Measurements from ENCODE around the gene DISP1.

Gene DISP1

DNA sequence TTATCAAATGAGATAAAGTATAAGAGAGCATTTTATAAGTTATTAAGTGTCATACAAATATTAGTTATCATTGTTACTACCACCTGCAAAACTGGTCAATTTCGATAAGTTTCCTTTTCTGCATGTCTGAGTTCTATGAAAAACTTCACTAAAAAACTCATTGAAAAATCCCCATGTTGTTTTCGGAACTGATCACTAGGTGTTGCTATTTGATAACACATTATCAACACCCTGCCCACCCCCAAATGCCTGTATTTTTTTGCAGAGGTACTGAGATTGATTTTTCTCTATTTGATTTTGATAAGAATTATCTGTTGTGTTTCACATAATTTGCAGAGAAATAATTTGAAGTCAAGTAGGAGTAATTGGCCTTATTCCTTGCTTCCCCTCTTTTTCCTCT, 22.1 kb upstream of the DISP1 start:
- Histone ChIP-seq H3K27ac (ENCODE audit: low read length, poor library complexity, severe bottlenecking) (no peak overlapping the region), H4K91ac (ENCODE audit: low read length) (no peak overlapping the region), H2BK120ac (ENCODE audit: low read depth, low read length) (no peak overlapping the region), H2BK12ac (ENCODE audit: low read length in 2 of 2) (no peak overlapping the region), H2AK5ac (ENCODE audit: low read length, severe bottlenecking) (no peak overlapping the region), H3K23ac (ENCODE audit: low read length in 2 of 2) (no peak overlapping the region), H3K4me3 (ENCODE audit: insufficient read depth in 1 of 2, low read depth in 1 of 2, low read length in 2 of 2) (no peak overlapping the region), H2BK15ac (ENCODE audit: low read depth, poor library complexity, severe bottlenecking) (no peak overlapping the region), H3K9ac (ENCODE audit: low read length) (no peak overlapping the region), H3K4me2 (ENCODE audit: low read length, poor library complexity, severe bottlenecking) (no peak overlapping the region), H3K79me1 (replicated peaks; ENCODE audit: low read length, poor library complexity, severe bottlenecking) (no peaks in the 10 kb centered on the region), H2BK5ac (ENCODE audit: low read depth, low read length, poor library complexity, severe bottlenecking) (no peak overlapping the region), H4K8ac (ENCODE audit: low read length) (no peak overlapping the region), H3K4me1 (ENCODE audit: control insufficient read depth, insufficient read depth, low read depth, low read length) (no peaks in the 10 kb centered on the region), H2AFZ (ENCODE audit: low read depth, low read length) (no peak overlapping the region), H3K4ac (ENCODE audit: low read depth in 1 of 2, low read length in 2 of 2) (no peak overlapping the region), H3K18ac (ENCODE audit: low read depth in 1 of 2, low read length in 2 of 2) (no peak overlapping the region), H3K36me3 (ENCODE audit: control insufficient read depth in 1 of 2, insufficient read depth in 2 of 2, low read depth in 1 of 2, low read length in 2 of 2) (no peaks in the 10 kb centered on the region), H3K27me3 (ENCODE audit: control insufficient read depth in 1 of 2, insufficient read depth in 1 of 2, low read length in 2 of 2) (no peaks in the 10 kb centered on the region), H3K9me3 (ENCODE audit: control insufficient read depth, low read length) (no peaks in the 10 kb centered on the region), H3K14ac (ENCODE audit: low read length in 2 of 2) (no peak overlapping the region)
- peak; percentile 26 for DNase-seq
- WGBS = 0% methylated on average over 1 of the region's 2 CpGs

DNA sequence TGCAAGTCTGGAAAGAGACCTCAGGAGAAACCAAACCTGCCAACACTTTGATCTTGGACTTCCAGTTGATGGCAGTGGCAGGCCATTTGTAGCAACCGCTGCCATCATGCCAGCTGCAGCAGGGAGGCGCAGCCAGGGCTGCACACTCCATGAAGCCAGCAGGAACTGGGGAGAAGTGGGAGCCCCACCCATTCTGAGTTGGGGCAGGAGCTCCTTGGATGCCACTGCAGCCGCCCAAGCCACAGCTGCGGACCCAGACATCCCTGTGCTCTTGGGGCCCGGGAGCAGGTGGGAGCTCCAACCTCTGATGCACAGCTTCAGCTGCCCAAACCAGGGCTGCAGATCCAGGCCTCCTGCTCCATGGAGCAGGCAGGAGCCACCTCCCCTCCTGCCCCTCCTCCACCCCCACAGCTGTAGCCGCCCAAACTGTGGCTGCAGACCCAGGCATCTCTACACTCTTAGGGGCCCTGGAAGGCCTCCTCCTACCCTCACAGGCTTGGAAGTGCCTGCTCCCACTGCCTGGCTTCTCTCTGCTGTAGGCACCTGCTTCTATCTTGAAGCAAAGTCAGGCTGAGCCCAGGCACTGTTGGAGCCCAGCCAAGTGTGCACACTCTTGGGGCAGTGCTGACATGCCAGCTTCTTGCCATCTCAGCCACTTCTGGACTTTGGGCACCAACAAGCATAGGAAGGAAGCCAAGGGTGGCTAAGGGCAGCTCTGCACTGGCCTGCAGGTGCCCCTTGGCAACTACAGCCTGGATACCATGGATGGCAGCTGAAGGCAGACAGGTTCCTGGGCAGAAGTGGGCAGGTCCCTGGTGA, 20.0 kb upstream of the DISP1 start:
- no peak for DNase-seq
- Histone ChIP-seq H2BK12ac (ENCODE audit: low read length in 2 of 2) (no peak overlapping the region), H3K18ac (ENCODE audit: low read depth in 1 of 2, low read length in 2 of 2) (no peak overlapping the region), H3K4me3 (ENCODE audit: insufficient read depth in 1 of 2, low read depth in 1 of 2, low read length in 2 of 2) (peak overlapping the region in 1 of 2 experiments; percentile 20), H3K4ac (ENCODE audit: low read depth in 1 of 2, low read length in 2 of 2) (no peak overlapping the region), H3K36me3 (ENCODE audit: control insufficient read depth in 1 of 2, insufficient read depth in 2 of 2, low read depth in 1 of 2, low read length in 2 of 2) (no peaks in the 10 kb centered on the region), H3K23ac (ENCODE audit: low read length in 2 of 2) (no peak overlapping the region), H2BK120ac (ENCODE audit: low read depth, low read length) (no peak overlapping the region), H2AFZ (ENCODE audit: low read depth, low read length) (no peak overlapping the region), H3K9me3 (ENCODE audit: control insufficient read depth, low read length) (no peaks in the 10 kb centered on the region), H3K27ac (ENCODE audit: low read length, poor library complexity, severe bottlenecking) (no peak overlapping the region), H4K91ac (ENCODE audit: low read length) (no peak overlapping the region), H4K8ac (ENCODE audit: low read length) (no peak overlapping the region), H3K79me1 (replicated peaks; ENCODE audit: low read length, poor library complexity, severe bottlenecking) (no peaks in the 10 kb centered on the region), H3K4me1 (ENCODE audit: control insufficient read depth, insufficient read depth, low read depth, low read length) (peaks cover 3% of the 10 kb centered on the region), H3K9ac (ENCODE audit: low read length) (no peak overlapping the region), H3K14ac (ENCODE audit: low read length in 2 of 2) (no peak overlapping the region), H2BK5ac (ENCODE audit: low read depth, low read length, poor library complexity, severe bottlenecking) (no peak overlapping the region), H3K27me3 (ENCODE audit: control insufficient read depth in 1 of 2, insufficient read depth in 1 of 2, low read length in 2 of 2) (no peaks in the 10 kb centered on the region), H3K4me2 (ENCODE audit: low read length, poor library complexity, severe bottlenecking) (no peak overlapping the region), H2BK15ac (ENCODE audit: low read depth, poor library complexity, severe bottlenecking) (no peak overlapping the region), H2AK5ac (ENCODE audit: low read length, severe bottlenecking) (no peak overlapping the region)
- WGBS = 97% methylated on average over 6 of the region's 6 CpGs

DNA sequence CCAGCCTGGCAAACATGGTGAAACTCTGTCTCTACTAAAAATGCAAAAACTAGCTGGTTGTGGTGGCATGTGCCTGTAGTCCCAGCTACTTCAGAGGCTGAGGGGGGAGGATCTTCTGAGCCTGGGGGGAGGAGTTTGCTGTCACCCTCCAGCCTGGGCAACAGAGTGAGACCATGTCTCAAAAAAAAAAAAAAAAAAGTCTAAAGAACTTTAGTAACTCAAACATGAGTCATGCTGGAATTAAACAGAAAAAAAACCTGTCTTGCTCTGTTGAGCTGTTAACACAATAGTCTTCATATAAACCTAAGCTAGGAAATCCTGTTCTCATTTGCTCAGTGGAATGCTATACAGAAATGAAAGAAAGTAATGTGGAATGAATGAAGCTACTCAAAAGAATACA, 16.7 kb upstream of the DISP1 start:
- no peak overlapping the region for H2AK5ac ChIP-seq (ENCODE audit: low read length, severe bottlenecking)
- H3K23ac ChIP-seq (ENCODE audit: low read length in 2 of 2) = no peak overlapping the region
- H3K4me2 ChIP-seq (ENCODE audit: low read length, poor library complexity, severe bottlenecking) = no peak overlapping the region
- no peak overlapping the region for H3K27ac ChIP-seq (ENCODE audit: low read length, poor library complexity, severe bottlenecking)
- H3K9ac ChIP-seq (ENCODE audit: low read length) = no peak overlapping the region
- no peaks in the 10 kb centered on the region for H3K36me3 ChIP-seq (ENCODE audit: control insufficient read depth in 1 of 2, insufficient read depth in 2 of 2, low read depth in 1 of 2, low read length in 2 of 2)
- H2AFZ ChIP-seq (ENCODE audit: low read depth, low read length) = no peak overlapping the region
- no peak overlapping the region for H3K14ac ChIP-seq (ENCODE audit: low read length in 2 of 2)
- no peak overlapping the region for H4K91ac ChIP-seq (ENCODE audit: low read length)
- no peak overlapping the region for H3K18ac ChIP-seq (ENCODE audit: low read depth in 1 of 2, low read length in 2 of 2)
- H4K8ac ChIP-seq (ENCODE audit: low read length) = no peak overlapping the region
- no peak overlapping the region for H3K4ac ChIP-seq (ENCODE audit: low read depth in 1 of 2, low read length in 2 of 2)
- H3K79me1 ChIP-seq (replicated peaks; ENCODE audit: low read length, poor library complexity, severe bottlenecking) = no peaks in the 10 kb centered on the region
- H3K4me3 ChIP-seq (ENCODE audit: insufficient read depth in 1 of 2, low read depth in 1 of 2, low read length in 2 of 2) = no peak overlapping the region
- peak; percentile 64 for DNase-seq
- no peak overlapping the region for H2BK15ac ChIP-seq (ENCODE audit: low read depth, poor library complexity, severe bottlenecking)
- no peak overlapping the region for H2BK5ac ChIP-seq (ENCODE audit: low read depth, low read length, poor library complexity, severe bottlenecking)
- H3K9me3 ChIP-seq (ENCODE audit: control insufficient read depth, low read length) = no peaks in the 10 kb centered on the region
- no peak overlapping the region for H2BK120ac ChIP-seq (ENCODE audit: low read depth, low read length)
- H3K27me3 ChIP-seq (ENCODE audit: control insufficient read depth in 1 of 2, insufficient read depth in 1 of 2, low read length in 2 of 2) = no peaks in the 10 kb centered on the region
- H2BK12ac ChIP-seq (ENCODE audit: low read length in 2 of 2) = no peak overlapping the region
- peaks cover 3% of the 10 kb centered on the region for H3K4me1 ChIP-seq (ENCODE audit: control insufficient read depth, insufficient read depth, low read depth, low read length)

DNA sequence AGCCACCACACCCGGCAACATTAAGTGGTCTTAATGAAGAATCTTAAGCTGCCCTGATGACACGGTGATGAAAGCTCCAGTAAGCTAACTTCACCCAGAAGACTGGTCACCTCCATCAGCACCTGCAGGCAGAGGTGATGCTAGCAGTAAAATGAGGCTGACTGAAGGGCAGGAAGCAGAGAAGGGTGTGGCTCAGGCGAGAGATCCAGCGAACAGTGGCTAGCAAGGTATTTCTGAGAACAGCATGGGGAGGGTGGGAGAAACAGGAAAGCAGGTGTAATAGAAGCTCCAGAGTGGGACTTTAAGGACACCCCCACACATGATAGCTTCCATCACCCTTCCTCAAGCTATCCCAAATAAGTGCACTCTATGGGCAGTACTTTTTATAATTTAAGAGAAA, 15.9 kb upstream of the DISP1 start:
- no peak overlapping the region for H3K23ac ChIP-seq (ENCODE audit: low read length in 2 of 2)
- no peaks in the 10 kb centered on the region for H3K79me1 ChIP-seq (replicated peaks; ENCODE audit: low read length, poor library complexity, severe bottlenecking)
- 88% methylated on average over 4 of the region's 4 CpGs for WGBS
- no peaks in the 10 kb centered on the region for H3K27me3 ChIP-seq (ENCODE audit: control insufficient read depth in 1 of 2, insufficient read depth in 1 of 2, low read length in 2 of 2)
- no peak overlapping the region for H4K91ac ChIP-seq (ENCODE audit: low read length)
- H2BK12ac ChIP-seq (ENCODE audit: low read length in 2 of 2) = no peak overlapping the region
- no peak overlapping the region for H3K27ac ChIP-seq (ENCODE audit: low read length, poor library complexity, severe bottlenecking)
- H3K14ac ChIP-seq (ENCODE audit: low read length in 2 of 2) = no peak overlapping the region
- no peak overlapping the region for H4K8ac ChIP-seq (ENCODE audit: low read length)
- no peak overlapping the region for H2BK15ac ChIP-seq (ENCODE audit: low read depth, poor library complexity, severe bottlenecking)
- H2AFZ ChIP-seq (ENCODE audit: low read depth, low read length) = no peak overlapping the region
- H3K18ac ChIP-seq (ENCODE audit: low read depth in 1 of 2, low read length in 2 of 2) = no peak overlapping the region
- no peak overlapping the region for H3K4me2 ChIP-seq (ENCODE audit: low read length, poor library complexity, severe bottlenecking)
- no peak overlapping the region for H3K9ac ChIP-seq (ENCODE audit: low read length)
- H2AK5ac ChIP-seq (ENCODE audit: low read length, severe bottlenecking) = peak overlapping the region; percentile 50
- no peaks in the 10 kb centered on the region for H3K36me3 ChIP-seq (ENCODE audit: control insufficient read depth in 1 of 2, insufficient read depth in 2 of 2, low read depth in 1 of 2, low read length in 2 of 2)
- H3K4me1 ChIP-seq (ENCODE audit: control insufficient read depth, insufficient read depth, low read depth, low read length) = peaks cover 3% of the 10 kb centered on the region
- H3K4me3 ChIP-seq (ENCODE audit: insufficient read depth in 1 of 2, low read depth in 1 of 2, low read length in 2 of 2) = no peak overlapping the region
- H2BK120ac ChIP-seq (ENCODE audit: low read depth, low read length) = no peak overlapping the region
- H2BK5ac ChIP-seq (ENCODE audit: low read depth, low read length, poor library complexity, severe bottlenecking) = no peak overlapping the region
- H3K4ac ChIP-seq (ENCODE audit: low read depth in 1 of 2, low read length in 2 of 2) = no peak overlapping the region
- no peaks in the 10 kb centered on the region for H3K9me3 ChIP-seq (ENCODE audit: control insufficient read depth, low read length)
- DNase-seq = no peak
